ENCODE results near the gene AGFG2.

AGFG2 gene

GRCh38 chr7:100567031-100567730 lies 28.2 kb downstream of the AGFG2 start:
- H3K4me1 ChIP-seq, result peaks cover 11% of the 10 kb centered on the region
- DNase-seq, result peak; percentile 17
- H3K9me3 ChIP-seq, result no peaks in the 10 kb centered on the region
- H3K36me3 ChIP-seq, result no peaks in the 10 kb centered on the region
- H3K27me3 ChIP-seq, result peaks cover 4% of the 10 kb centered on the region
- no peak overlapping the region for H3K4me3 ChIP-seq (ENCODE audit: low read depth, low read length)
- TF ChIP-seq CTCF (IDR thresholded peaks at IDR 0.05; ENCODE audit: low read depth, low read length), result no peak

- Histone ChIP-seq H3K4me3 (ENCODE audit: low read depth, low read length) (no peak overlapping the region), H3K36me3 (no peaks in the 10 kb centered on the region), H3K4me1 (peaks cover 11% of the 10 kb centered on the region), H3K27me3 (peaks cover 4% of the 10 kb centered on the region), H3K9me3 (no peaks in the 10 kb centered on the region)
- TF ChIP-seq CTCF (IDR thresholded peaks at IDR 0.05; ENCODE audit: low read depth, low read length), result no peak
- no peak for DNase-seq
Observed at GRCh38 chr7:100567751-100568175, 28.8 kb downstream of the AGFG2 start.

GRCh38 chr7:100568176-100568895 lies 29.3 kb downstream of the AGFG2 start:
- no peaks in the 10 kb centered on the region for H3K36me3 ChIP-seq
- peaks cover 4% of the 10 kb centered on the region for H3K27me3 ChIP-seq
- no peak for TF ChIP-seq CTCF (IDR thresholded peaks at IDR 0.05; ENCODE audit: low read depth, low read length)
- no peak overlapping the region for H3K4me3 ChIP-seq (ENCODE audit: low read depth, low read length)
- H3K9me3 ChIP-seq, result no peaks in the 10 kb centered on the region
- DNase-seq, result no peak
- peaks cover 11% of the 10 kb centered on the region for H3K4me1 ChIP-seq

GRCh38 chr7:100568896-100569844 lies 30.2 kb downstream of the AGFG2 start:
- Histone ChIP-seq H3K4me3 (ENCODE audit: low read depth, low read length) (no peak overlapping the region), H3K36me3 (no peaks in the 10 kb centered on the region), H3K4me1 (peaks cover 11% of the 10 kb centered on the region), H3K27me3 (peaks cover 4% of the 10 kb centered on the region), H3K9me3 (no peaks in the 10 kb centered on the region)
- peak; percentile 53 for DNase-seq
- peak; percentile 42 for TF ChIP-seq CTCF (IDR thresholded peaks at IDR 0.05; ENCODE audit: low read depth, low read length)

GRCh38 chr7:100570954-100571828 lies 32.2 kb downstream of the AGFG2 start:
- TF ChIP-seq CTCF (IDR thresholded peaks at IDR 0.05; ENCODE audit: low read depth, low read length), result no peak
- DNase-seq, result no peak
- H3K27me3 ChIP-seq, result peaks cover 4% of the 10 kb centered on the region
- H3K9me3 ChIP-seq, result no peaks in the 10 kb centered on the region
- H3K36me3 ChIP-seq, result peaks cover 6% of the 10 kb centered on the region; the same call in 1 of the 2 replicates
- H3K4me1 ChIP-seq, result peaks cover 11% of the 10 kb centered on the region
- no peak overlapping the region for H3K4me3 ChIP-seq (ENCODE audit: low read depth, low read length)
